Measurements from ENCODE around the gene TNFRSF18.

DNA sequence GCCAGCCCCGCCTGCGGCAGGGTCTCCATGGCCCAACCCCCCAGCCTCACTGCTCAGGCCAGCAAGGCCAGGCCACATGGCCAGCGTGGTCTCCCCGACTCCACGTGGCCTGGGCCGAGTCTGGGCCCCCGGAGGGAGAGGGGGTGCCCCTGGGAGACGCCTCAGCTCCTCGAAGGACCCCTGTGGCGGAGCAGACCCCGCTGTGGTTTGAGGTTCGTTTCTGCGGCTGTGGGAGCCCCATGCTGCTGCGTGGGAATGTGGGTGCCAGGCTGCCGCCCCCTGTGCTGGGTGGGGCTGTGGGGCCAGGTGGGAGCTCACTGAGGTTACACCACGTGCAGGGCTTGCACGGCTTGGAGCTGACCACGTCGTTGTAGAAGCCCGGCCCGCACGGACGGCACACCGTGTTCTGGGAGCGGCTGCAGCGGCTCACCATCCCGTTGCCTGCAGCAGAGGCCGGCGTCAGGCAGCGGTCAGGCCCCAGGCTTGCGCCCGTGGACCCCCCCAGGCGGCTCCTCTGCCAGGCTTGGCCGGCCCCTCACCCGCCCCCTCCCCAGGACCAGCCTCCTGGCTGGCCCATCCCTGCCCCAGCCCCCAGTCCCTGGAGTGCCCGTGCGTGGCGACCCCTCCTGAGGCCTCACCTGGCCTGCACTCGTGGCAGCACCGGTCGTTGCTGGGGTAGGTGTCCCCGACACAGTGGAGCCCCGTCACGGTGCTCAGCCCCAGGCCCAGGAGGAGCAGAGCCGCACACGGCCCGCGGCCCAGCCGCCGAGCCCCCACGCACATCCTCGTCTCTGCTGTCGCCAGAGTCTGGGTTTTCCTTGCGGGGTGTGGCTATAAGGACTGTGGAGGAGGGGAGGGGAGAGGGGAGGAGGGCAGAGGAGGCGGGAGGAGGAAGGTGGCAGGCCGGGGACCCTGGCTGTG is 7.2 kb upstream of the TNFRSF18 start, which contains the start of gene TNFRSF4:
- TF ChIP-seq CTCF (optimal IDR thresholded peaks at IDR 0.05 in 1 of 3, IDR thresholded peaks at IDR 0.05 in 1 of 3, conservative IDR thresholded peaks at IDR 0.05 in 1 of 3; ENCODE audit: extremely low read depth in 1 of 3, insufficient read depth in 2 of 3, low read length in 3 of 3) (no peak), EZH2 (IDR thresholded peaks at IDR 0.05; ENCODE audit: low read length) (no peak)

Measured in keratinocyte (primary cell).